A549 treated with RU486 at 1 μM for 4 hours (cell line): Measurements from ENCODE around the gene CARD9. TPM values are rescaled to one million over a fixed set of nuclear protein-coding genes. Genes with fewer than 3 reads are reported as not detected.

Experiments
- total RNA-seq: library from RNA; stranded (reverse); fragments of 200-300 nt; extraction: Qiagen RNA extraction; gene quantifications from 5 replicates; pipeline ENCODE4 v1.2.3, GENCODE V29; 2022; ENCODE audit warnings: low read depth

The CARD9 gene
- 0.42 to 1.9 TPM (median 0.95 TPM) in 5 replicates for total RNA-seq

GRCh38 chr9:136373300-136374182 lies at the start of gene CARD9:
Gene CARD9 (minus strand): TSS chr9:136373669. CDS start chr9:136372078, 1,591 bp downstream.

GRCh38 chr9:136410500-136411287 lies 37.2 kb upstream of the CARD9 start, which contains the start of the genes ENTR1 and PMPCA:
Gene ENTR1 (minus strand): TSS chr9:136410614. CDS start chr9:136410397, 217 bp downstream.
Gene PMPCA (plus strand): TSS chr9:136410658. CDS start chr9:136410669, 11 bp downstream.

GRCh38 chr9:136400038-136400834 lies 26.8 kb upstream of the CARD9 start, which contains the start of gene SNAPC4:
Gene SNAPC4 (minus strand): TSS chr9:136400170. CDS start chr9:136398428, 1,742 bp downstream.

GRCh38 chr9:136363106-136363948 lies 10.1 kb downstream of the CARD9 start, which contains the start of gene DNLZ:
Gene DNLZ (minus strand): TSS chr9:136363744. CDS start chr9:136363714, 30 bp downstream.

GRCh38 chr9:136327304-136327974 lies 46.0 kb downstream of the CARD9 start, which contains the start of gene GPSM1:
Gene GPSM1 (plus strand): TSS chr9:136327539. CDS start chr9:136327696, 157 bp downstream.

Other genes with a start within 250 kb of the CARD9 start
- gene LHX3, start 168.5 kb downstream of the CARD9 start, total RNA-seq, result 0.07 to 0.14 TPM (median 0.11 TPM) in 4 of 5 replicates, not detected in the other
- gene QSOX2, start 127.9 kb downstream of the CARD9 start, total RNA-seq, result 24.9 to 31.0 TPM (median 28.7 TPM) in 5 replicates
- 0.01 to 0.03 TPM (median 0.01 TPM) in 3 of 5 replicates, not detected in the others for gene CCDC187, start 69.6 kb downstream of the CARD9 start, total RNA-seq
- gene GPSM1, start 46.1 kb downstream of the CARD9 start, total RNA-seq, result 8.4 to 13.6 TPM (median 10.7 TPM) in 5 replicates
- gene DNLZ, start 9.9 kb downstream of the CARD9 start, total RNA-seq, result 23.0 to 44.2 TPM (median 39.4 TPM) in 5 replicates
- gene SNAPC4, start 26.5 kb upstream of the CARD9 start, total RNA-seq, result 11.4 to 14.3 TPM (median 13.5 TPM) in 5 replicates
- 65.7 to 78.4 TPM (median 75.3 TPM) in 5 replicates for gene ENTR1, start 36.9 kb upstream of the CARD9 start, total RNA-seq
- gene PMPCA, start 37.0 kb upstream of the CARD9 start, total RNA-seq, result 70.4 to 109 TPM (median 79.7 TPM) in 5 replicates
- 11.7 to 21.4 TPM (median 19.0 TPM) in 5 replicates for gene INPP5E, start 66.2 kb upstream of the CARD9 start, total RNA-seq
- 49.9 to 62.1 TPM (median 59.2 TPM) in 5 replicates for gene SEC16A, start 109.4 kb upstream of the CARD9 start, total RNA-seq
- 7.0 to 13.1 TPM (median 10.8 TPM) in 5 replicates for gene NOTCH1, start 172.4 kb upstream of the CARD9 start, total RNA-seq